Measurements from ENCODE around the gene ELMOD3. TPM values are rescaled to one million over a fixed set of nuclear protein-coding genes. Genes with fewer than 3 reads are reported as not detected.

Gene ELMOD3
- total and polyA plus RNA-seq, 9 of the 15 experiments (the other 6 are each of a cell fraction or from before 2014, with no cell fraction given): 2.7 to 18.7 (median 11.6) TPM

DNA sequence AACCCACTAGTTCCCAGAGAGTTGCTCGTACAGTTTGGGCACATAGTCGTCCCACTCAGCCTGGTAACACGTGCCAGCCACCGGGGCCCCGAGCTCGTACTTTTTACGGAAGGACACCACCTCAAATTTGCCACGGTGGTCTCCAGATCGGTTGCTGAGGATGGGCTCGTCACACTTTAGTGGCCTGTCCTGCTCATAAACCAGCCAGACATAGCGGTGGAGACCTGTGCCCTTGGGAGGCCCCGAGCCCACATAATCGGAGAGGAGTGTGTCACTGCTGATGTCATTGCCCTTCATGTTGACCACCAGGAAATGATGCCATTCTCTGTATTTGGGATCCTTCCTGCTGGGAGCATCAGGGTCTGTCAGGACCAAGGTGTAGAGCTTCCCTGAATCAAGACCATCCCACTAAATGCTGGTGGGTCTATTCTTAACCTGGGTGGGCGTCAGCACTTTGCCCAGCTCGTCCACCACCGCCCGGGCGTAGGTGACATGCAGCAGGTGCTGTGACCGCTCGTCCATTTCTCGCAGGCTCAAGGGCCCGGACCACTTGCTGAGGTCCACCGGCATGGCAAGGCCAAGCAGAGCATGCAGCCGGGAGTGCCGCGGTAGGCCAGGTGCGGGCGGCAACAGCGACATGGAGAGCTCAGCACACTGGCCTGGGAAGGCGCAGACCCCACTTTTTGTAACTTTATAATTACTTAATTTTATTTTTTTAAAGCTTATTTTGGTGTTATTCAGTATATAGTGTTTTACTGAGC, 13.1 kb upstream of the ELMOD3 start:
- in situ Hi-C loops (cut with MboI) (no loop called here), intact Hi-C loops (cut with micrococcal nuclease) (no loop called here)
- H3K27me3 ChIP-seq (ENCODE audit: control insufficient read depth in 2 of 2, insufficient read depth in 2 of 2, low read length in 2 of 2): no peaks in the 10 kb centered on the region; a peak in 1 of 5 replicates
- no peaks in the 10 kb centered on the region for H4K20me1 ChIP-seq (replicated peaks; ENCODE audit: control insufficient read depth, insufficient read depth, low read length)
- no peaks in the 10 kb centered on the region for H3K9me3 ChIP-seq (replicated peaks; ENCODE audit: control insufficient read depth, insufficient read depth, low read depth, low read length)
- TF ChIP-seq, protein P1, sequence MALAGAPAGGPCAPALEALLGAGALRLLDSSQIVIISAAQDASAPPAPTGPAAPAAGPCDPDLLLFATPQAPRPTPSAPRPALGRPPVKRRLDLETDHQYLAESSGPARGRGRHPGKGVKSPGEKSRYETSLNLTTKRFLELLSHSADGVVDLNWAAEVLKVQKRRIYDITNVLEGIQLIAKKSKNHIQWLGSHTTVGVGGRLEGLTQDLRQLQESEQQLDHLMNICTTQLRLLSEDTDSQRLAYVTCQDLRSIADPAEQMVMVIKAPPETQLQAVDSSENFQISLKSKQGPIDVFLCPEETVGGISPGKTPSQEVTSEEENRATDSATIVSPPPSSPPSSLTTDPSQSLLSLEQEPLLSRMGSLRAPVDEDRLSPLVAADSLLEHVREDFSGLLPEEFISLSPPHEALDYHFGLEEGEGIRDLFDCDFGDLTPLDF (CRISPR knock-in tag; IDR thresholded peaks at IDR 0.05): no peak
- TF ChIP-seq, protein P2, sequence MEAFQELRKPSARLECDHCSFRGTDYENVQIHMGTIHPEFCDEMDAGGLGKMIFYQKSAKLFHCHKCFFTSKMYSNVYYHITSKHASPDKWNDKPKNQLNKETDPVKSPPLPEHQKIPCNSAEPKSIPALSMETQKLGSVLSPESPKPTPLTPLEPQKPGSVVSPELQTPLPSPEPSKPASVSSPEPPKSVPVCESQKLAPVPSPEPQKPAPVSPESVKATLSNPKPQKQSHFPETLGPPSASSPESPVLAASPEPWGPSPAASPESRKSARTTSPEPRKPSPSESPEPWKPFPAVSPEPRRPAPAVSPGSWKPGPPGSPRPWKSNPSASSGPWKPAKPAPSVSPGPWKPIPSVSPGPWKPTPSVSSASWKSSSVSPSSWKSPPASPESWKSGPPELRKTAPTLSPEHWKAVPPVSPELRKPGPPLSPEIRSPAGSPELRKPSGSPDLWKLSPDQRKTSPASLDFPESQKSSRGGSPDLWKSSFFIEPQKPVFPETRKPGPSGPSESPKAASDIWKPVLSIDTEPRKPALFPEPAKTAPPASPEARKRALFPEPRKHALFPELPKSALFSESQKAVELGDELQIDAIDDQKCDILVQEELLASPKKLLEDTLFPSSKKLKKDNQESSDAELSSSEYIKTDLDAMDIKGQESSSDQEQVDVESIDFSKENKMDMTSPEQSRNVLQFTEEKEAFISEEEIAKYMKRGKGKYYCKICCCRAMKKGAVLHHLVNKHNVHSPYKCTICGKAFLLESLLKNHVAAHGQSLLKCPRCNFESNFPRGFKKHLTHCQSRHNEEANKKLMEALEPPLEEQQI (IDR thresholded peaks at IDR 0.05): no peak
- peak; percentile 59 for TF ChIP-seq POLR2G (IDR thresholded peaks at IDR 0.05; ENCODE audit: low read depth, low read length)
- TF ChIP-seq HOXB6 (CRISPR knock-in tag; IDR thresholded peaks at IDR 0.05; ENCODE audit: borderline replicate concordance): no peak
- H2AFZ ChIP-seq (ENCODE audit: low read depth, low read length): no peak overlapping the region
- ATAC-seq (no peak), DNase-seq (ENCODE audit: extremely low read depth in 1 of 4, low spot score in 3 of 4) (no peak), FAIRE-seq (no peak)
- no peak overlapping the region for H3K27ac ChIP-seq (ENCODE audit: extremely low read depth, low read depth, low read length)
- POLR2A ChIA-PET: interaction anchor here (0.8 to 2.0 kb wide), 3 partner anchors 10 to 210 kb away, joined by 4 to 6 read pairs (median 6); partner anchors contain the start of genes ELMOD3 and RETSAT
- H3K4me1 ChIP-seq (replicated peaks in 1 of 2; ENCODE audit: control insufficient read depth in 2 of 2, insufficient read depth in 2 of 2, low read length in 2 of 2): peaks cover 0 to 3% of the 10 kb centered on the region in 2 experiments; a peak in 3 of 5 replicates
- H3K4me2 ChIP-seq (ENCODE audit: insufficient read depth, low read length): no peak overlapping the region
- WGBS (ENCODE audit: insufficient coverage, low coverage, missing lambda C conversion rate): 82% methylated on average over 29 of the region's 30 CpGs
- H3K4me3 ChIP-seq: no peak overlapping the region
- no peak overlapping the region for H3K9ac ChIP-seq (ENCODE audit: insufficient read depth in 1 of 2, low read depth in 2 of 2, low read length in 2 of 2)
- CTCF ChIA-PET (ENCODE audit: low intra/inter-chr PET ratio): no interaction called here
- no TSS peak for BruUV-seq (replicated peaks)
- no peaks in the 10 kb centered on the region for H3K9me1 ChIP-seq (ENCODE audit: control insufficient read depth, insufficient read depth, low read length)
- H3K36me3 ChIP-seq (ENCODE audit: control insufficient read depth, insufficient read depth, low read length): peaks cover 13% of the 10 kb centered on the region; the same call in 1 of the 3 replicates
- H3K79me2 ChIP-seq (ENCODE audit: control insufficient read depth, insufficient read depth, low read length): no peaks in the 10 kb centered on the region

Data from K562 (cell line).